Measurements from ENCODE around the gene PALS2.

The PALS2 gene

GRCh38 chr7:24572997-24573553 is at the start of gene PALS2:
Gene PALS2 (plus strand): TSS chr7:24573452. CDS start chr7:24623668, 50,216 bp downstream.
- peaks cover 40% of the 10 kb centered on the region for H3K4me1 Mint-ChIP-seq (ENCODE audit: low read depth)
- DNase-seq, result peak; percentile 86
- no peaks in the 10 kb centered on the region for H3K9me3 Mint-ChIP-seq
- peaks cover 14% of the 10 kb centered on the region for H3K27me3 Mint-ChIP-seq
- H3K36me3 Mint-ChIP-seq (ENCODE audit: low read depth), result peaks cover 6% of the 10 kb centered on the region
- peak within 1 kb of the TSS; percentile 91 for H3K27ac Mint-ChIP-seq
- peak within 1 kb of the TSS; percentile 93 for H3K4me3 Mint-ChIP-seq

GRCh38 chr7:24531255-24531654 is 42.0 kb upstream of the PALS2 start:
- no peak overlapping the region for H3K4me3 Mint-ChIP-seq

GRCh38 chr7:24536682-24537081 is 36.6 kb upstream of the PALS2 start:
- H3K4me3 Mint-ChIP-seq, result no peak overlapping the region
- H3K27ac Mint-ChIP-seq, result no peak overlapping the region
- H3K4me1 Mint-ChIP-seq (ENCODE audit: low read depth), result no peaks in the 10 kb centered on the region
- H3K36me3 Mint-ChIP-seq (ENCODE audit: low read depth), result no peaks in the 10 kb centered on the region
- H3K27me3 Mint-ChIP-seq, result peaks cover 13% of the 10 kb centered on the region
- DNase-seq, result no peak
- H3K9me3 Mint-ChIP-seq, result no peaks in the 10 kb centered on the region

More at GRCh38 chr7:24531255-24531654, 42.0 kb upstream of the PALS2 start:
- Mint-ChIP-seq H3K36me3 (ENCODE audit: low read depth) (no peaks in the 10 kb centered on the region), H3K4me1 (ENCODE audit: low read depth) (no peaks in the 10 kb centered on the region), H3K9me3 (no peaks in the 10 kb centered on the region), H3K27ac (no peak overlapping the region), H3K27me3 (peaks cover 6% of the 10 kb centered on the region)
- DNase-seq, result no peak

GRCh38 chr7:24540956-24541355 is 32.3 kb upstream of the PALS2 start:
- Mint-ChIP-seq H3K9me3 (no peaks in the 10 kb centered on the region), H3K36me3 (ENCODE audit: low read depth) (no peaks in the 10 kb centered on the region), H3K4me1 (ENCODE audit: low read depth) (no peaks in the 10 kb centered on the region), H3K4me3 (no peak overlapping the region), H3K27me3 (peaks cover 24% of the 10 kb centered on the region), H3K27ac (no peak overlapping the region)
- DNase-seq, result no peak

- Mint-ChIP-seq H3K4me3 (no peak overlapping the region), H3K9me3 (no peaks in the 10 kb centered on the region), H3K4me1 (ENCODE audit: low read depth) (no peaks in the 10 kb centered on the region), H3K27ac (no peak overlapping the region), H3K27me3 (peaks cover 15% of the 10 kb centered on the region), H3K36me3 (ENCODE audit: low read depth) (no peaks in the 10 kb centered on the region)
- DNase-seq, result no peak
Measured at GRCh38 chr7:24545215-24545614, 28.0 kb upstream of the PALS2 start.

GRCh38 chr7:24548390-24548789 is 24.9 kb upstream of the PALS2 start:
- Mint-ChIP-seq H3K27me3 (peaks cover 15% of the 10 kb centered on the region), H3K27ac (no peak overlapping the region), H3K4me3 (no peak overlapping the region), H3K4me1 (ENCODE audit: low read depth) (no peaks in the 10 kb centered on the region), H3K9me3 (no peaks in the 10 kb centered on the region), H3K36me3 (ENCODE audit: low read depth) (no peaks in the 10 kb centered on the region)
- DNase-seq, result no peak

GRCh38 chr7:24549991-24550390 is 23.3 kb upstream of the PALS2 start:
- H3K4me3 Mint-ChIP-seq, result no peak overlapping the region
- DNase-seq, result no peak
- H3K4me1 Mint-ChIP-seq (ENCODE audit: low read depth), result no peaks in the 10 kb centered on the region
- H3K36me3 Mint-ChIP-seq (ENCODE audit: low read depth), result no peaks in the 10 kb centered on the region
- H3K27ac Mint-ChIP-seq, result no peak overlapping the region
- no peaks in the 10 kb centered on the region for H3K9me3 Mint-ChIP-seq
- peaks cover 5% of the 10 kb centered on the region for H3K27me3 Mint-ChIP-seq

GRCh38 chr7:24555184-24555583 is 18.1 kb upstream of the PALS2 start:
- Mint-ChIP-seq H3K36me3 (ENCODE audit: low read depth) (no peaks in the 10 kb centered on the region), H3K27ac (no peak overlapping the region), H3K4me1 (ENCODE audit: low read depth) (peaks cover 4% of the 10 kb centered on the region), H3K9me3 (no peaks in the 10 kb centered on the region), H3K4me3 (no peak overlapping the region), H3K27me3 (no peaks in the 10 kb centered on the region)
- no peak for DNase-seq

- DNase-seq, result no peak
- no peaks in the 10 kb centered on the region for H3K27me3 Mint-ChIP-seq
- H3K27ac Mint-ChIP-seq, result no peak overlapping the region
Measured at GRCh38 chr7:24555719-24556118, 17.5 kb upstream of the PALS2 start.

GRCh38 chr7:24560772-24561171 is 12.5 kb upstream of the PALS2 start:
- DNase-seq, result no peak
- peaks cover 20% of the 10 kb centered on the region for H3K4me1 Mint-ChIP-seq (ENCODE audit: low read depth)
- H3K27me3 Mint-ChIP-seq, result no peaks in the 10 kb centered on the region
- H3K4me3 Mint-ChIP-seq, result no peak overlapping the region
- H3K27ac Mint-ChIP-seq, result no peak overlapping the region
- no peaks in the 10 kb centered on the region for H3K36me3 Mint-ChIP-seq (ENCODE audit: low read depth)
- no peaks in the 10 kb centered on the region for H3K9me3 Mint-ChIP-seq

More at GRCh38 chr7:24555719-24556118, 17.5 kb upstream of the PALS2 start:
- H3K9me3 Mint-ChIP-seq, result no peaks in the 10 kb centered on the region
- no peak overlapping the region for H3K4me3 Mint-ChIP-seq
- H3K36me3 Mint-ChIP-seq (ENCODE audit: low read depth), result no peaks in the 10 kb centered on the region
- peaks cover 9% of the 10 kb centered on the region for H3K4me1 Mint-ChIP-seq (ENCODE audit: low read depth)

GRCh38 chr7:24566274-24566673 is 7.0 kb upstream of the PALS2 start:
- Mint-ChIP-seq H3K4me1 (ENCODE audit: low read depth) (peaks cover 6% of the 10 kb centered on the region), H3K36me3 (ENCODE audit: low read depth) (no peaks in the 10 kb centered on the region), H3K27ac (no peak overlapping the region), H3K4me3 (no peak overlapping the region), H3K27me3 (peaks cover 9% of the 10 kb centered on the region), H3K9me3 (no peaks in the 10 kb centered on the region)
- DNase-seq, result no peak

- Mint-ChIP-seq H3K27ac (no peak overlapping the region), H3K4me3 (no peak overlapping the region), H3K27me3 (peaks cover 14% of the 10 kb centered on the region), H3K36me3 (ENCODE audit: low read depth) (peaks cover 6% of the 10 kb centered on the region), H3K9me3 (no peaks in the 10 kb centered on the region), H3K4me1 (ENCODE audit: low read depth) (peaks cover 31% of the 10 kb centered on the region)
- no peak for DNase-seq
Measured at GRCh38 chr7:24570983-24571382, 2.3 kb upstream of the PALS2 start.

GRCh38 chr7:24572016-24572392 is 1.2 kb upstream of the PALS2 start:
- Mint-ChIP-seq H3K27ac (peak overlapping the region; percentile 84), H3K4me1 (ENCODE audit: low read depth) (peaks cover 38% of the 10 kb centered on the region)

GRCh38 chr7:24572393-24572996 is 757 bp upstream of the PALS2 start:
- Mint-ChIP-seq H3K9me3 (no peaks in the 10 kb centered on the region), H3K4me1 (ENCODE audit: low read depth) (peaks cover 39% of the 10 kb centered on the region), H3K36me3 (ENCODE audit: low read depth) (peaks cover 6% of the 10 kb centered on the region), H3K27me3 (peaks cover 14% of the 10 kb centered on the region), H3K4me3 (peak overlapping the region; percentile 82), H3K27ac (peak overlapping the region; percentile 84)
- DNase-seq, result peak; percentile 51

More at GRCh38 chr7:24572016-24572392, 1.2 kb upstream of the PALS2 start:
- DNase-seq, result no peak
- Mint-ChIP-seq H3K27me3 (peaks cover 14% of the 10 kb centered on the region), H3K9me3 (no peaks in the 10 kb centered on the region), H3K4me3 (peak overlapping the region; percentile 82), H3K36me3 (ENCODE audit: low read depth) (peaks cover 6% of the 10 kb centered on the region)

- peak overlapping the region; percentile 93 for H3K4me3 Mint-ChIP-seq
- peak; percentile 74 for DNase-seq
- H3K27ac Mint-ChIP-seq, result peak overlapping the region; percentile 91
- H3K27me3 Mint-ChIP-seq, result peaks cover 14% of the 10 kb centered on the region
- H3K4me1 Mint-ChIP-seq (ENCODE audit: low read depth), result peaks cover 47% of the 10 kb centered on the region
- no peaks in the 10 kb centered on the region for H3K9me3 Mint-ChIP-seq
- peaks cover 6% of the 10 kb centered on the region for H3K36me3 Mint-ChIP-seq (ENCODE audit: low read depth)
Measured at GRCh38 chr7:24573554-24574338, 494 bp downstream of the PALS2 start.

Data from activated T-cell treated with anti-CD3 and anti-CD28 coated beads, Interleukin-2, amount 50 U/mL, for 24 hours (primary cell).